GM18873 (cell line): Measurements from ENCODE around the gene CDH4.

ENCODE experiments used
- ATAC-seq: cut with Tn5 transposase; IDR thresholded peaks from one replicate; pipeline ENCODE4 v1.9.1; 2021; ENCODE audit warnings: mild to moderate bottlenecking, moderate library complexity, moderate number of reproducible peaks; ENCODE audit not compliant: unreplicated experiment, low FRiP score

Gene CDH4

GRCh38 chr20:61539706-61540360, 287.8 kb downstream of the CDH4 start:
- ATAC-seq, result no peak

DNA sequence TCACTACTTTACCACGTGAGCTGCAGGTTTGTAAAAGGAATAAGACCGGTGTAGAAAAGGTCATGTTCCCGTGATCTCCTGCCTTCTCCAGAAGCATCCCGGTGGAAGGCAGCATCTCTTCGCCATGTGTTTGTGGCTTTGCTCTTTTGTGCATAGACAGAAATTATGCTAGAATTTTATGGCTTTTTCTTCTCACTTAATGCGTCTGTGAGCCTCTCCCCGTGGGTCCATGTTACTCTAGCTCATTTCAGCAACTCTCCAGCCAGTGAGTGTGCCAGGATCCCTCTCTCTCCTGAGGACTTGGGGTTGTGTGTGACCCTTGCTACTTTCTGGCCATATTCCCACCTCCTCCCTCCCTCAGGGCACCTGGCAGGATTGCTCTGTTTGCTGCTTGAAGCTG, 289.5 kb downstream of the CDH4 start:
- no peak for ATAC-seq

DNA sequence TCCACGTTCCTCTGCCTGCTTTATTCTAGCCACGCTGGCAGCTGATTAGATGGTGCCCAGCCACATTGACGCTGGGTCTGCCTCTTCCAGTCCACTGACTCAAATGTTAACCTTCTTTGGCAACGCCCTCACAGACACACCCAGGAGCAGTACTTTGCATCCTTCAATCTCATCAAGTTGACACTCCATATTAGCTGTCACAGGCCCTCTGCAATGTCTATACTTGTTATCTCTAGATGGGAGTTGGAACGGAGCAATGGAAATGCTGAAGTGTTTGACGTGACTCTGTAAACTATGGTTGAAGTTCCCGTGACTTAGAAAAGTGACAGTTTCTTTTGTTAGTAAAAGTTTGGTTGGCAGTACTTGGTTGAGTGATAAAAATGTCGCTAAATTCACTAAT, 291.0 kb downstream of the CDH4 start:
- ATAC-seq, result no peak

DNA sequence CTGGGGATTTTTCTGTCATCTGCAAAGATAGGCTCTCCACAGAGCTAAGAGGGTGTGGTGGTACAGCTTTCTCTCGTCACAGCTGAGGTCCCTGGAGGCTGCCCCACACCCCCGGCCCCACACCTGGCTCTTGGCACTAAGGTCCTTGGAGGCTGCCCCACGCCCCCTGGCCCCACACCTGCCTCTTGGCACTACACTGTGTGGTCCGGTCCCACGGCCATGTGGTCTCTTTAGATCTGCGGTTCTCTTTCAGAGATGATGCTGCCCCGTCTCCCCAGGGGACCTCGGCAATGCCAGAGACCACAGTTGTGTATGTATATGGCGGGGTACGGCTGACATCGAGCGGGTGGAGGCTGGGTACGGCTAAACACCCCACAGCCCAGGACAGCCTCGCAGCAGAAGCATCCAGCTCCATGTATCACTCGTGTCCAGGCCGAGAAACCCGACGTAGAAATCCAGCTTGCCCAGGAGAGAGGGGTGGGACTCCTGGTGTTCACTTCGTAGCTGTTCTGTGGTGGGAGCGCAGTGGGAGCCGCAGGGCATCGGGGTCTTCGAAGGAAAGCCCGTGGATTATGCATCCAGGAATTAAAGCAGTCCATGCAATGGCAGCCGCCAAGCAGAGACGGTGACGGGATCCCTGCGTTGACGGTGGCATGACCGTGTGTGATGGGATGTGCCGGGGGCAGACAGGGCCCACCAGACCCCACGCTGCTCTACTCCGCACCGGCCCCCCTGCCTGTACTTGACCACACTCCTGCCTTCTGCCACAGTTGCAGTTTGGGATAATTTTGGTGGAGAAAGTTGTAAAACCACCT, 292.1 kb downstream of the CDH4 start:
- no peak for ATAC-seq

GRCh38 chr20:61544910-61545889, 293.1 kb downstream of the CDH4 start:
- no peak for ATAC-seq

DNA sequence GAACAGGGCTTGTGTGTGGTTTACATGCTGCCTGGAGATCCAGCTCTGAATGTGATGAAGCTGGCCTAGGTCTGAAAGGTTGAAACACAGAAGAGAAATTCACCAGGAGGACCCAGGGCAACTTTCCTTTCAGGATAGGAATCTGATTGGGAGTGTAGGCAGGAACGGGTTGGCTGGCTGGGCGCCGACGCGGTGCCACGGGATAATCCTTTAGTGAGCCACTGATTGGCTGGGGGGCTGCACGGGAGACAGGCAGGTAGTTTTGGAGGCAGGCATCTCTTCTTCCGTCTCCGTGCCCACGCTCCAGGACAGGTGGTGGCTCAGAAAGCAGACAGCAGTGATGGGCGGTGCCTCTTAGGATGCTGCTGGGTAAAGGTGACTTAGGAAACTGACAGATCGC, 294.6 kb downstream of the CDH4 start:
- no peak for ATAC-seq

- ATAC-seq, result no peak
Observed at GRCh38 chr20:61548069-61548468, 296.0 kb downstream of the CDH4 start.

- ATAC-seq, result no peak
Observed at GRCh38 chr20:61549865-61550264, 297.8 kb downstream of the CDH4 start.

GRCh38 chr20:61551401-61551800, 299.3 kb downstream of the CDH4 start:
- no peak for ATAC-seq

DNA sequence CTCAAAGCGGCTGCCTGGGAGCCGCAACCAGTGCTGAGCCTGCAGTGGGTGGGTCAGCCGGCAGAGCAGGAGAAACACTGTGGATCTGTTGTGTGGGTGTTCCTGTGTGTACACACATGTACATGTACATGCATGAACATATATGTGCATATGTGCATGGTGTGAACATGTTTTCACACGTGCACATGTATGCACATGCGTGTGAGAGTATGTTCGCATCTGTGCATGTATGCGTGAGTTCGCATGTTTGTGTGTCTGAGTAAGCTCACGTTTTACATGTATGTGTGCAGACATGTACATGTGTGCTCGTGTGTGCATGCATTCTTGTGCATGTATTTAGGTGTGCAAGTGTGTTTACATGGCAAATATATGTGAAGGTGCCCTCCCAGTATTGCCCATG, 302.6 kb downstream of the CDH4 start:
- ATAC-seq, result no peak

- ATAC-seq, result no peak
Observed at GRCh38 chr20:61555566-61555965, 303.5 kb downstream of the CDH4 start.

DNA sequence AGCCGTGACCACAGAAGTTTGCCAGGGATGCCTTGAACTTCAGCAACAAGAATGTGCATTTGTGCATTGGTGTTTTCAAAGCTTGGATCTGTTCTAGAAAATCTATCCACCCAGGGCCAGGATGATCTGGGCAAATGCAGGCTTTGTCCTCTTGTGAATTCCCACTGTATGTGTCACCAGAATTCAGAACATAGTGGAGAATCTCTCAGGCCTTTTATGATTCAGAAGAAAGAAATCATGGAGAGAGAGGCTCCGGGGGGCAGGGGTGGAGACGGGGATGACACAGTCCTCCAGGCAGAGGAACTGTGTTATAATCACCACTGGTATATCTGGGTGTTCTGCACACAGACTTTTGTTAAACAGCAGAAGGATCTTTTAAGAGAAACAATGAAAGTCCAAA, 304.1 kb downstream of the CDH4 start:
- no peak for ATAC-seq

DNA sequence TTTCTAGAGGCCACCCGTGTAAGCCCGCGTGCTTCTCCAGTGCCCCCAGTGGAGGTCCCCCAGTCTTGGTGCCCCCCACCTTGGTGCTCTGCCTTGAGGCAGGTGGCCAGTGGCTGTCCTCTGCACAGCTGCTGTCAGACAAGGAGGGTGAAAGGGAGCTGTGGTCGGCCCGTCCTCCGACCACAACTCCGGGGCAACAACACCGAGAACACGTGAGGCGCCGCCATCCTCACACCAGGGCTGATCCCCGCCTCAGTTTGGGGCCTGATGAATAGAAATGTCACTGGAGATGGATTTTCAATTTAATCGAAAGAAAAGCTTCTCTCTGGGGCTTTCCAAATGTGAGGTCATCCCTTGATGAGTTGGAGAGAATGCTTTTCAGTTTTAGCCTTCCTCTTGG, 304.6 kb downstream of the CDH4 start:
- ATAC-seq, result no peak

DNA sequence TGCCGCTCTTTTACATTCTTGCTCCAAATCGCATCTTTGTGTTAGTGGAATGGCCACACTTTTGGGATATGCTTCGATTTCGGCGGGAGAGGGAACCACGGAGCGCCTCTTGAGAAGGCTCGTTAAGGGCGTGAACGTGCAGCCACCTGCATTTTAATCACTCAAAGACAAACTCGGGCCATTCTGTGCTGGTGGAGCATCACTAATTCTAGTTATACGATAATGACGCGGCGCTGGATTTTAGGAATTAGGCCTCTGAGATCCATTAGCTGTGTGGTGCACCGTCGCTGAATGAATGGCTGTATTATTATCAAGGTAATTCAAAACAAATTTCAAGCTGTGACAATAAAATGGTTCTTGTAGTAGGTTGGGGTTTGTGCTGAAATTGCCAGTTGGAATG, 305.6 kb downstream of the CDH4 start:
- ATAC-seq, result no peak

DNA sequence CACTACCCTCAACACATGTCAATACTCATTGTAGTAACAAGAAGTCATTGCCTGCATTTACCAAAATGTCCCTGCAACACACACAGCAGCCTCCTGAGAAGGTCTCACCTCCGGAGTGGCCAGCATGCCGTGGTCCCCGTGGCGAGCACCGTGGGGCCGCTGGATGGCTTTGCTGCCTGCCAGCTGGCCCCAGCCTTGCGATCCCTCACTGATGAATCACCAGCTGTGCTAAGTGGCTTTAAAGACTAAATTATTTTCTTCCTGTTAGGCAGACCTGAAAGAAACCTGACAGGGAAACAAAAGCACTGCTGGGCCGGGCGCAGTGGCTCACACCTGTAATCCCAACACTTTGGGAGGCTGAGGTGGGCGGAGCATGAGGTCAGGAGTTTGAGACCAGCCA, 306.7 kb downstream of the CDH4 start:
- ATAC-seq, result no peak

DNA sequence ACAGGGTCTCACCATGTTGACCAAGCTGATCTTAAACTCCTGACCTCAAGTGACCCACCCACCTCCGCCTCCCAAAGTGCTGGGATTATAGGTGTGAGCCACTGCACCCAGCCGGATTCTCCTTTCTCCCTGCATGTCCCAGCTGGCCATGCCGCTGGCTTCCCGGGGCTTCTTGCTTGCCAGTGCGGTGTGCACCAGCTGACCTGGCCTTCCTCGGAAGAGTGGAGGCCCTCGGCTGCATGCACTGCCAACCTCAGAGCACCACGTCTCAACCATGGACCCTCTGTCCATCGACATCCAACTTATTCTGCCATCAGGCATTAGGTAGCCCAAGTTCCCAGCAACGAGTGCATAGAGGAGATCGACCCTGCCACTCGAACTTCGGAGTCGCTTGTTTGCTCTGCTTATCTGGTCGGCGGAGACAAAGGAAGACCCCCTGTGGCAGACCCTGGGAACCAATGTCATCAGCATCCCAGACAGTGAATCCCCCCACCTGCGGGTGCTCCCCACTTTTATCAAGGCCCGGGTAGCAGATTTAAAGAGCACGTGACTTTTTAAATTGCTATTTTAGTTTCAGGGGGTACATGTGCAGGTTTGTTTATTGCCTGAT, 307.8 kb downstream of the CDH4 start:
- no peak for ATAC-seq

DNA sequence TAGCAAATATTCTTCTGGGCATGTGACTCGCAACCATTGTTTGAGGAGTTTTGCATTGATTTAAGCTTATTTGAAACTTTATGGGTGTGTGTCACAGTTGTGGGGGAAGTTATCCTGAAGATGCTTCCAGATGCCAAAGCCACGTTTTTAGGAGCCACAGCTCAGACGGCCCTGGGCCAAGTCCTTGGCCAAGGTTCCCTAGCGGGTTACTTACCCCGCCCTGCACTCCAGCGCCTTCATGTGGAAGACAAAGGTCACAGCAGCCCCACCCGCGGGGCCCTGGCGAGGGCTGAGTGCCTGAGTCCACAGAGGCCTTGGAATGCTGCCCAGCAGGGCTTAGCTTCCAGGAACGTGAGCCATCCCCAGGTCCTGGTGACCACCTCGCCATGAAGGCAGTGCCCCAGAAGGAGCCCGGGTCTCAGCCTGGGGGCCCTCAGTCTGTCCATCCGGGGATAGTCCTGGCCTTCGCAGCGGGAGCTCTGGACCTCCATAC, 308.3 kb downstream of the CDH4 start:
- no peak for ATAC-seq

- ATAC-seq, result no peak
Observed at GRCh38 chr20:61561111-61561830, 309.2 kb downstream of the CDH4 start.

DNA sequence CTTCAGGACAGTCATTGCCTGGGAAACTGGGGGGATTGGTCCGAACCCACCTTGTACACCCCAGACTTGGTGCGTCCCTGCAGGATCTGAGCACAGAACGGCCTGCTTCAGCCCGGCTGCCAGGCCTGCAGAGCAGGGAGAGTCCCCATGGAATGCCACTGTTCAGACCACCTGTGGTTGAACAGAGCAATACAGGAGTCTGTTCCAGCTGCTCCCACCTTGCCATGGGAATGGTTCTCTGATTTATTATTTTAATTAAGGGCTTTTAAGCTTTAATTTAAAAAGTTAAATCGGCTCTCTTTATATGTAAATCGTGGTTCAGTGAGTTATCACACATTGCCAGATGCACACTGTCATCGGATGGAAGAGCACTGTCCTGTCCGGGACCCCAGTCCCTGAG, 310.4 kb downstream of the CDH4 start:
- ATAC-seq, result no peak
